Measurements from ENCODE around the gene ARL4C. TPM values are rescaled to one million over a fixed set of nuclear protein-coding genes. Genes with fewer than 3 reads are reported as not detected.

Gene ARL4C
- total and polyA plus RNA-seq, 2 experiments from 2014 or later: 15.9 to 30.0 TPM

GRCh38 chr2:234492717-234493485 is 4.0 kb downstream of the ARL4C start:
- Histone ChIP-seq H4K20me1 (ENCODE audit: insufficient read depth, poor library complexity, severe bottlenecking) (peaks cover 6% of the 10 kb centered on the region), H3K36me3 (replicated peaks; ENCODE audit: insufficient read depth, low read depth) (no peaks in the 10 kb centered on the region), H3K27ac (no peak overlapping the region), H3K9me3 (ENCODE audit: low read depth) (no peaks in the 10 kb centered on the region), H3K27me3 (no peaks in the 10 kb centered on the region), H3K9me2 (replicated peaks; ENCODE audit: insufficient read depth) (no peaks in the 10 kb centered on the region), H3K4me3 (no peak overlapping the region), H3K4me2 (peak overlapping the region; percentile 97), H3K79me2 (peaks cover 57% of the 10 kb centered on the region), H2AFZ (no peak overlapping the region), H3K4me1 (ENCODE audit: insufficient read depth) (no peaks in the 10 kb centered on the region)
- DNase-seq (ENCODE audit: low spot score): no peak
- TF ChIP-seq EZH2 (IDR thresholded peaks at IDR 0.05; ENCODE audit: borderline replicate concordance): no peak
- no peak for TF ChIP-seq EZH2phosphoT487 (IDR thresholded peaks at IDR 0.05; ENCODE audit: low read depth, severe bottlenecking, unreplicated experiment)
- TF ChIP-seq CTCF (IDR thresholded peaks at IDR 0.05; ENCODE audit: poor library complexity): no peak
- WGBS (ENCODE audit: low lambda C conversion rate, missing lambda C conversion rate): 66% methylated on average over 10 of the region's 10 CpGs

GRCh38 chr2:234491897-234492296 is 5.0 kb downstream of the ARL4C start:
- no peaks in the 10 kb centered on the region for H3K27me3 ChIP-seq
- no peak for TF ChIP-seq CTCF (IDR thresholded peaks at IDR 0.05; ENCODE audit: poor library complexity)
- no peak for TF ChIP-seq EZH2phosphoT487 (IDR thresholded peaks at IDR 0.05; ENCODE audit: low read depth, severe bottlenecking, unreplicated experiment)
- no peak for TF ChIP-seq EZH2 (IDR thresholded peaks at IDR 0.05; ENCODE audit: borderline replicate concordance)
- H3K9me2 ChIP-seq (replicated peaks; ENCODE audit: insufficient read depth): no peaks in the 10 kb centered on the region
- no peak overlapping the region for H3K27ac ChIP-seq
- H2AFZ ChIP-seq: no peak overlapping the region
- peaks cover 6% of the 10 kb centered on the region for H4K20me1 ChIP-seq (ENCODE audit: insufficient read depth, poor library complexity, severe bottlenecking)
- H3K79me2 ChIP-seq: peaks cover 57% of the 10 kb centered on the region
- no peak for DNase-seq (ENCODE audit: low spot score)
- H3K36me3 ChIP-seq (replicated peaks; ENCODE audit: insufficient read depth, low read depth): no peaks in the 10 kb centered on the region
- H3K4me2 ChIP-seq: no peak overlapping the region
- no peak overlapping the region for H3K4me3 ChIP-seq
- H3K9me3 ChIP-seq (ENCODE audit: low read depth): no peaks in the 10 kb centered on the region
- 97% methylated on average over 5 of the region's 5 CpGs for WGBS (ENCODE audit: low lambda C conversion rate, missing lambda C conversion rate)
- no peaks in the 10 kb centered on the region for H3K4me1 ChIP-seq (ENCODE audit: insufficient read depth)

- no peak for DNase-seq (ENCODE audit: low spot score)
- H3K9me3 ChIP-seq (ENCODE audit: low read depth): no peaks in the 10 kb centered on the region
- WGBS (ENCODE audit: low lambda C conversion rate, missing lambda C conversion rate): 92% methylated on average over 4 of the region's 4 CpGs
- peaks cover 57% of the 10 kb centered on the region for H3K79me2 ChIP-seq
- H3K36me3 ChIP-seq (replicated peaks; ENCODE audit: insufficient read depth, low read depth): no peaks in the 10 kb centered on the region
- no peak overlapping the region for H3K27ac ChIP-seq
- H3K4me1 ChIP-seq (ENCODE audit: insufficient read depth): no peaks in the 10 kb centered on the region
- H4K20me1 ChIP-seq (ENCODE audit: insufficient read depth, poor library complexity, severe bottlenecking): peaks cover 6% of the 10 kb centered on the region
- no peak for TF ChIP-seq EZH2 (IDR thresholded peaks at IDR 0.05; ENCODE audit: borderline replicate concordance)
- no peak for TF ChIP-seq CTCF (IDR thresholded peaks at IDR 0.05; ENCODE audit: poor library complexity)
- TF ChIP-seq EZH2phosphoT487 (IDR thresholded peaks at IDR 0.05; ENCODE audit: low read depth, severe bottlenecking, unreplicated experiment): no peak
- no peak overlapping the region for H3K4me3 ChIP-seq
- no peak overlapping the region for H3K4me2 ChIP-seq
- no peaks in the 10 kb centered on the region for H3K9me2 ChIP-seq (replicated peaks; ENCODE audit: insufficient read depth)
- H3K27me3 ChIP-seq: no peaks in the 10 kb centered on the region
- H2AFZ ChIP-seq: no peak overlapping the region
Measured at GRCh38 chr2:234491281-234491680, 5.6 kb downstream of the ARL4C start.

Measured in hepatocyte (in vitro differentiated cells).